COLO668 (cell line): ENCODE results near the gene GLYR1.

Source experiments
- DNase-seq: peaks from one replicate; lab custom pipeline; 2025; ENCODE audit not compliant: unreplicated experiment; lab: John Stamatoyannopoulos, UW

Gene GLYR1

DNA sequence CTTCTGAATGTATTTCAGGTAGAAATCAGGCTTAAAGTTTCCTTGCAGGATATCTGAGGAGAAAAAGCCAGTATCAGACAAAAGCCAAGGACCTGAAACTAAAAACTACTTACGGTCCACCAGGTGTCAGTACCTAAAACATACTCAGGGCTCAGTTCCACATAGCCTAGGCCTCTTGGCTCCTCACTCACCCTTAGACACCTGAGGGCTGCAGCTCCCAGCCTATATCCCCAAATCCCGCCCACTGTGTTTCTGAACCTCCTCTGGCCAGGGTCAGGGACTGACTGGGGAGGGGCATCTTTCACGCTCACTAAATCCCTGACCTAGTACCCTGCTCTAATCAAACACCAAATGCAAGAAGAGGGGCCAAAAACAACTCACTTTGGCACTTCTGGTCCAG, 35.8 kb downstream of the GLYR1 start:
- no peak for DNase-seq

DNA sequence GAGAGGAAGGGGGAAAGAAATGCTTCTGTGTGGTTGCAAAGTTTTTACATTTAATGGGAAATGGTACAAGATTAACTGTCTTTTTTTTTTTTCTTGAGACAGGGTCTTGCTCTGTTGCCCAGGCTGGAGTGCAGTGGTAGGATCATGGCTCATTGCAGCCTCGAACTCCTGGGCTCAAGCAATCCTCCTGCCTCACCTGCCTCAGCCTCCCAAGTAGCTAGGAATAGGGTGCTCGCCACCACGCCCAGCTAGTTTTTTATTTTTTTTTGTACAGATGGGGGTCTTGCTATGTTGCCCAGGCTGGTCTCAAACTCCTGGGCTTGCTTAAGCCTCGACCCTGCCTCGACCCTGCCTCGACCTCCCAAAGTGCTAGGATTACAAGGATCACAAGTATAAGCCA, 40.8 kb downstream of the GLYR1 start:
- DNase-seq: no peak

DNA sequence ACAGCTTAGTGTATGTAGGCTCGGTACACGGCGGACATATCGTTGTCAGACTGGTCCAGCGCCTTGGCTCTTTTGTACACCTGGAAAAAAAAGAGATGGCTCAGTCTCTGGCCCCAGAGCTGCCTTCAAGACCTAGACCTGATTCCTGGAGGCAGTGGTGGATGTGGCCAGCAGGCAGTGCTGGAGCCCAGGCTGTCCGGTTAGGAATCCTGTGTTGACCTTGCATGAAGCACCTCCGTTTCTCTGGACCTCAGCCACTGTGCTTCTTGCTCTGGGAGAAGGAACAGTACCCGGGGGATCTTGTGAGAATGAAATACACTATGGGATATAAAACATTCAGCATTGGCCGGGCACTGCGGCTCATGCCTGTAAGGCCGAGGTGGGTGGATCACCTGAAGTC, 41.9 kb downstream of the GLYR1 start:
- no peak for DNase-seq

DNA sequence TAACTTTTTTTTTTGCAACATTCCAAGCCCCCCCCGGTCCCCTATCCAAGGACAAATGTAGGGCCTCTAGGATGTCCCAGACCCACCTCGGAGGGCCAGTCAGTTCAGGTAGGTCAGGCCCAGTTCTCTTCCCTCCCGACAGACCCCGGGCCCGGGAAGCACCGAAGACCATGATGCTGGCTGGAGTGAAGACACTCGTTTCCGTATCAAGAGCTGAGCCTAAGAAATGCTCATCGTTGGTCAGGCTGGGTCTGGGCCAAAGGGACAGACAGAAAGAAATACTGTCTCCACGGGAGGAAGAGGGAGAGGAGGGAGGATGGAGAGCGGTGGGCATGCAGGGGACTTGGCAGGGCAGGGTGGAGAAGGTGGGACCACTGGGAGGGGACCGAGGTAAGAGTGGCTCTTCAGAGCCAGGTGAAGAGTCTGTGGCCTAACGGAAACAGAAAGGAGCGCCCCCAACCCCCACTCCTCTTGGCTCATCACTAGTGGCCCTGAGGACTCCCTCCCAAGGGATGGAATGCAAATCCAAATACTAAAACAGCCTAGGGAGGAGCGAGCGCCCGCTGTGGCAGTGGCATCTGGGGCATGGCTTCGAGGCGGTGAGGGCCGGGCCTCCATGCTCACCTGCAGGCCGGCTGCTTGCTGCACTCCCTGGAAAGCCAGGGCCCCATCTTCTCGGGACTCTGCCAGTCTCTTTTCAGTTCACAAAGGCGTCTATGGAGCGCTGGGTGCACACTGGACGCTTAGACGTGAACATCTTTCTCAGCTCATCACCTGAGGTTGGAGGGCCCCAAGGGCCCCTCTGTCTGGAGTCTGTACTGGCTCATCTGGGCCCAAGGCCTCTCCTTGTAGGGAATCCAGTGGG, 43.0 kb downstream of the GLYR1 start:
- no peak for DNase-seq

DNA sequence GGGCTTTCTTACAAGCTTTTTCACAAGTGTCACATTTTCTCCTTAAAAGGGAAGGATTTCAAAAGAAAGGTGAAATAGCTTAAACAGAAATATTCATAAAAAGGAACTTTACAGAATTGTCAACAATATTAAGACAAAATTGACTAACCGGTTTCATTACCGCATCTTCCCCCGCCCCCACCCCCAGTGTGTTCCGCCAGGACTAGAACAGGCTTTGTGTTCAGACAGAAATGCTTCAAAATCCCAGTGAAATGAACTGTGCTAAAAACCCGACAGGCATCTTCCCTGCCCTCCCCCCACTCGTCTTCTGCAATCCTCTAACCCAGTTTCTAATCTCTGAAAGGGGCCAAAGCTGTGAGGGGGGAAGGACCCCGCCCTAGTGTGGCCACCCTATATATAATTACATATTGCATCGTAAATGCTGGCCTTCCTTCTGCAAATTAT, 43.7 kb downstream of the GLYR1 start:
- DNase-seq: no peak

DNA sequence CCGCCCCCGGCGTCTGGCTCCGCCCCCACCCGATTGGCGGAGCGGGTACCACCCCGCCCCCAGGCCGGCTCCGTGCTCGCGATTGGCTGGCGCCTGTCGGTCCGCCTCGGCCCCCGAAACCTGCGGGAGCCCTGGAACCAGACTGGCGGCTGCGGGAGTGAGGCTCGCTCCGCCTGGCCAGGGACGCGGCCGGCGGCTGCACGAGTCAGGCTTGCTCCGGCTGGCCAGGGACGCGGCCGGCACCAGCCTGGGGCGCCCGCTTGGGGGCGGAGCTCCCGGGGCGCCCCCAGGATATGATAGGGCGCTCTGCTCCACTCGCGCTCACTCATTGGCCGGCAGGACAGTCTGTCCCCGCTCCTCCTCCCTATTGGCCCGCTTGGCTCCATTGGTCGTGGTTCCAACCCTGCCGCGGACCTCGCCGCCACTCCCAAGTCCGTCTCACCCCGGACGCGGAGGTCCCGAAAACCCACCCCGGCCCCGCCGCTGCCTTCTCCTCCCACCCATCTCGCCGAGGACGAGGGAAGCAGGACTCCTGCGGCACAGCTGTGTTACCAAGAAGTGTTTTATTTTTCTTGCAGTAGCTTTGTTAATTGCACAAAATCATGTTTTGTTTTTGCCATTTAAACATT, 44.3 kb downstream of the GLYR1 start:
- peak; percentile 95 for DNase-seq

DNA sequence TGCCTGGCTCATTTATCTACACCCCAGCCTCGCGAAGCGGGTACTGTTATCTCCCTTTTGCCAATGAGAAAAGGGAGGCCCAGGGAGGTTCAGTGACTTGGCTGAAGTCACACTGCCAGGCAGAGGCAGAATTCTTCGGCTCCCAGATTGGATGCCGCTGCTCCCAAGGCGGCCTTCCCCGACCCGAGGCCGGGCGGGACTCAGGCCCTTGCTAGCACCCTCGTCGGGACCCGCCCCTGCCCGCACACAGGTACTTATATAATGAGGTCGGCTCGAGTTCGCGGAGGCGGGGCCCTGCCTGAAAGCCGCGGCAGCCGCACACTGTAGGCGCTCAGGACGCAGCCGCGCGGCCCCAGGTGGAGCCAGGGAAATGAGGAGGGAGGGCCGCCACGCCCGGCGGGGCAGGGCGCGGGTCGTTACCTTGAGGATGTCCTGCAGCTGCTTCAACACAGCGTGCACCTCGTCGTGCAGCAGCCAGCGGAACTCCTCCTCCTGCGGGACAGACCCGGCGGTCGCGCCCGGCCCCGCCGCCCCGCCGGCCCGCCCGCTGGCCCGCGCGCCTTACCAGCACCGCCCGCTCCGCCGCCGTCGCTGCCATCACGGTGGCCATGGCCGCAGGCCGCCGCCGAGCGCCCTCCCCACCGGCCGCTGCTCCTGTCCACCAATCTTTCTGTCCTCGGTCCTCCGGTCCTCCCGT, 45.0 kb downstream of the GLYR1 start, which contains the start of gene ROGDI:
TSS of gene ROGDI (minus strand) at position 672 of the 697 bp plus-strand sequence. CDS start at position 610, 62 bp downstream.
- peak; percentile 95 for DNase-seq

DNA sequence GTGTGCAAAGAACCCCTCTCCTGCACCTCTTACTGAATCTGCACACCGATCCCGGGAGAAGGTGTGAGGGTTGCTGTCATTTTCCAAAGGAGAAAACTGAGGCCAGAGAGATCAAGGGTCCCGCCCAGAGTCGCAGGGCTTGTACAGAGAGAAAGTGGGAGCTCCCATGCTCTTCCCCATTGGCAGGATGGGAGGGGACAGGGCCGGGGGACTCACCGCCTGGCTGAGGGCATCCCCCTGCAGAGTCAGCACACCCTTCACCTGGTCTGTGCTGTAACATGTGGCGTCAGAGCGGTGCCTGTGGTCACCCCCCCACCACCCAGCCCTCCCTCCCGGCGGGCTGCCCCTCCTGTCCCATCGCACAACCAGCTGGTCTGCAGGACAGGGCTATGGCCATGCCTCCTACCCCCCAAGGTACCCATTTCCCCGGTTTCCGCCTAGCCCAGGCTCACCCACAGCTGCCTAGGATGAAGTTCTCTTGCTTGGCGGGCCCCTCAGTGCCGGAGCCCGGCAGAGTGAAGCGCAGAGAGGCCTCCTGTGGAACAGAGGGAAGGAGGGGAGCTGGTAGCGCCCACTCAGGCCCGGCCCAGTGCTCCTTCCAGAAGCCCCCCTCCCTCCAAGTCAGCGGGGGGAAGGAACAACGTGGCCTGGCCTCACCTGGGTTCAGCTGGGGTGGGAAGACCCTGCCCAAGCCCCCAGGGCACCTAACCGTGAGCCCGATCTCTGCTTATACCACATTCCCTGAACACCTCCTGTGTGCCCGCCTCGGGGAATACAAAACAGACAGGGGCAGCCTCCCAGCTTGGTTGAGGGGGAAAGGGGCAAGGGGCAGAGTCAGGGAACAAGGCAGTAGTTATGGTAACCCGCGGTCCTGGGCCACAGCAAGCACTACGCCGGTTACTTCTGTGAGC, 45.8 kb downstream of the GLYR1 start:
- no peak for DNase-seq

DNA sequence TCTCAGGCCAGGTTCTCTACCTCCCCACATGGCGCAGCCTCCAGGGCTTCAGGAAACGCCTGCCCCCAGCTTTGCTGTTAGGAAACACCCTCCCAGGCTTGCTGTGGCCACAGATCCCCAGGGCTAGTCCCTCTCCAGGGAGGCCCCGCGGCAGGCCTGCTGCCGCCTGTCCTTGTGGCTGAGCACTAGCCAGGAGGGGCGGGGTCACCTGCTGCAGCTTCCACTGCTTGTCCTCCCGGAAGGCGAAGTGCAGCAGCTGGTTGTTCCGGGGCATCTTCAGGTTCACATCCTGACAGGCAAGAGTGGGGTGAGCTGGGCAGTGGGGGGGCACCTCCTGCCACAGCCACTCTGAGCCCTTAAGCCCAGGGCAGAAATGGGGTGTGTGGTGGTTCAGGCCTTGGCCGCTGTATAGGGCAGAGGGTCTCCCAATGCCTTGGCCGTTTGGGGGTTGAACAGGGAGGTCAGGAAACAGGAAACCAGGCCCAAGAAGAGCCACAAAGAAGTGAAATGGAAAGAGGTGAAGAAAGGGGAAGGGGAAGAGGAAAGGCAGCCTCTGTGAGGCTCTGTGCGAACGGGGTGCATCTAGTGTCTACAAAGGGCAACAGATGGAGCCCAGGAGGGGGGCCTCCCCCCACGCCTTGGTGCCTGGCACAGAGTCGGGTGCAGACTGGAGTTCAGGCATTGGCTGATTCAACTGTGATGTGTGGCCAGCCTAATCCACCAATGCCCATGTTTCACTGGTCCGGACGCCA, 46.6 kb downstream of the GLYR1 start:
- peak; percentile 88 for DNase-seq

DNA sequence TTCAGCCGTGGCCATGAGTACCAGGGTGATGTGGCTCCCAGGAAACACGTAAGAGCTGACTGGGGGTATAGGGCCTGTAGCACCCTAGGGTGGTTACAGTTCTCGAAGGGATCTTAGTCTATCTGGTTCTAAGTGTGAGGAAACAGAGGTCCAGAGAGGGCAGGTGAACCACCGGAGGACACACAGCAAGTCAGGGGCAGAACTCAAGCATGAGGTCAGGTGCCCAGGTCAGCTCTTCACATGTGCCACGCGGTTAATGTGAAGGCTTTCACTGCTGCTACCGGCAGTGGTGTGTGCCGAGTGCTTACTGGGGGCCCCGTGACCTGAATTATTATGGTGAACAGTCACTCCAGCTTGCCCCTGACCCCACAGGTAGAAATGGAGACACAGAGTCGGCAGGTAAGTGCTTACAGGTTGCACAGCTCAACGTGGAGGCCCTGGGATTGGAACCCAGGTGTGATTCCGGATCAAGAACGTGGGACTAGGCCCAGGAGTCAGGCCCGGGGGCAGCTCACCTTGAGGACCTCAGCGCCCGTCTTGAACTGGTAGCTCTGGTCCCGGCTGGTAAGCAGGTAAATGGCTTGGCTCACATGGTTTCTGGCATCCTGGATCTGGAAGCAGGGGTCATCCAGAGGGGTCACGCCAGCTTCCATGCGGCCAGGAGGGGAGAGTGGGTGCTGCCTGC, 47.8 kb downstream of the GLYR1 start:
- no peak for DNase-seq

DNA sequence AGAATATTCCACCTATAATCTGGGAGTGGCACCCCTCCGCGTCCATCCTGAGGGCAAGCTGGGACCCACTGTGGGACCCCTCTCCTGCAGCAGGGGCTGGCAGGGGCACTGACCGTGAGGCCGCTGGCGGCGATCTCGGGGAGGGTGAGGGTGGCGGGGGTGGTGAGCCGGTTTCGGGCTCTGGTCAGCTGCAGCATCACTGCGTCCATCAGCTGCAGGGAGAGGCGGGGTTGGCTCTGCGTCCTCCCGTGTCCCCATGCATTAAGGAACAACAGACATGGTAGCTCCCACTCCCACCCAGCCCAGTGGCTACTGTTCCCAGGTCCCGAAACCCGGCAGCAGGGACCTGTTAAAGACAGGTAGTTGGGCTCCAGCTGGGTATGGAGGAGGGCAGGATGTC, 48.6 kb downstream of the GLYR1 start:
- no peak for DNase-seq

DNA sequence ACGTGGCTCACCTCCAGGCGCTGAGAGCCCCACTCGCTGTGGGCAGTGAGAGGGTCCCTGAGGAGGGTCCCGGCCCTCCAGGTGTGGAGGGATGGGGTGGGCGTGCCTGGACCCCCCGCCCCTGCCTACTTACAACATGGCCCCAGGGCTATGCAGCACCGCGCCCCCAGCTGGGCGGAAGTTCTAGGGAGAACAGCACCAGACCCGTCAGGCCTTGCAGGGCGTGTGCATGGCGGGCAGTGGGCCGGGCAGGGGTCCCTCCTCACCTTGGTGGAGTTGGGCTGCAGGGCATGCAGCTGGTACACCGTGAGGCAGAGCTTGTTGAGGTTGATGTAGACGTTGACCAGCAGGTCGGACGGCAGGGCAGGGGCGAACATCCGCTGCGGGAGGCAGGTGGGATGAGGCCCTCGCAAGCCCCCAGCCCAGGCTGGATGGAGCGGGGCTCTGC, 49.3 kb downstream of the GLYR1 start:
- no peak for DNase-seq

DNA sequence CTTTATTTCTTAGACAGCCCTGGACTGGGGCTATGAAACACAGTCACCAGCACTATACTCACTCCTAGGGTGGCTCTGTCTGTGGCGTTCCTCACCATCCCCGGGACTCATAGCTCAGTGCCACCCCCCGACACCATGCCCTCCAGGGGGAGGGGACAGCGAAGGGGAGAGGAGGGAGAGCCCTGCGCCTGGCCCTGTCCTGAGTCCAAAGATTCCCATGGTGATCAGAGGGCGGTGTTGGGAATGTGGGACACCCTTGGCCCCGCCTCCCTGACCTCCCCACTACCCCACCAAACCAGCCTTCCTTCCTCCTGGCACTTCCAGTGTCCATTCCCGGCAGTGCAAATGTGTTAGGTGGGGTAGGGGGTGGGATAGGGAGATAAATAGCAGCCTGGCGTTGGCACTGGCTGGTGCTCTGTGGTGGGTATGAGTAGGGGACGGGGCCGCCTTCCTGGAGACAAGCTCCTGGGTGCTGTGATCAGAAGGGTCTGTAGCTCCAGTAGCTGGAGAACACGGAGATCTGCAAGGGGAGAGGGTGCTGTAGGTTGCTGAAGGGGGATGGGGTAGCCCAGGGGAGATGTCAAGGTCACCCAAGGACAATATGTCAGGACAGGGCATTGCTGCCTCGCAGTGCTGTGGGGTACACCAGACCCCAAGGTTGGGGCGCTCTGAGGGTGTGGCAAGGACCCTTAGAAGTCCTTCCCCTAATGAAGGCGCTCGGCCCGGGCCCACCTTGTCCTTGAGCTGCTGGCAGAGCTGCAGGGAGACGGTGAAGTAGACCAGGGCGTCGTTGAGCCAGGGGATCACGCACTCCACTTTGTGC, 49.9 kb downstream of the GLYR1 start:
- no peak for DNase-seq

DNA sequence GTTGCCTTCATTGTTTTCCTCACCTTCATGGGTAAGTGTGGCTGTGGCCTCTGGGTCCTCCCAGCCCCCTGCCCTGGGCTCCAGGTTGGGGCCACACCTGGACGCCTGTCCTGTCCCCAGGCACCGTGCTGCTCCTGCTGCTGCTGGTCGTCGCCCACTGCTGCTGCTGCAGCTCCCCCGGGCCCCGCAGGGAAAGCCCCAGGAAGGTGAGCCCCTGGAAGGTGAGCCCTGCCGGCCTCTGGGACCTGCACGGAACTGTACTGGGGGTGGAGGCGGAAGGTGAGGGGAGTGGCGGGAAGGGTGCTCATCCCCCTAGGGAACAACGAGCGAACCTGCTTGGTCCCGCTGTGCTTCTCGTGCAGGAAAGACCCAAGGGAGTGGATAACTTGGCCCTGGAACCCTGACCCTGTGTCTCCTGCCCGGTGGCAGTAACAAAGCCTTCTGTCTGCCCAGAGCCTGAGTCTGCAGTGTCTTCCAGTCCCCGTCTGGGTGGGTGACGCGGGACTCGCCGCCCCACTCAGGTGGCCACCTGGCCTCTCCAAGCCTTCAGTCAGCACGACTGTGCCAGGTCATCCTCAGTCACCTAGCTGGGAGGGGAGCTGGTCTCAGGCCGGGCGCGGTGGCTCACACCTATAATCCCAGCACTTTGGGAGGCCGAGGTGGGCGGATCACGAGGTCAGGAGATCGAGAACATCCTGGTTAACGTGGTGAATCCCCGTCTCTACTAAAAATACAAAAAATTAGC, 51.1 kb downstream of the GLYR1 start:
- peak; percentile 54 for DNase-seq

DNA sequence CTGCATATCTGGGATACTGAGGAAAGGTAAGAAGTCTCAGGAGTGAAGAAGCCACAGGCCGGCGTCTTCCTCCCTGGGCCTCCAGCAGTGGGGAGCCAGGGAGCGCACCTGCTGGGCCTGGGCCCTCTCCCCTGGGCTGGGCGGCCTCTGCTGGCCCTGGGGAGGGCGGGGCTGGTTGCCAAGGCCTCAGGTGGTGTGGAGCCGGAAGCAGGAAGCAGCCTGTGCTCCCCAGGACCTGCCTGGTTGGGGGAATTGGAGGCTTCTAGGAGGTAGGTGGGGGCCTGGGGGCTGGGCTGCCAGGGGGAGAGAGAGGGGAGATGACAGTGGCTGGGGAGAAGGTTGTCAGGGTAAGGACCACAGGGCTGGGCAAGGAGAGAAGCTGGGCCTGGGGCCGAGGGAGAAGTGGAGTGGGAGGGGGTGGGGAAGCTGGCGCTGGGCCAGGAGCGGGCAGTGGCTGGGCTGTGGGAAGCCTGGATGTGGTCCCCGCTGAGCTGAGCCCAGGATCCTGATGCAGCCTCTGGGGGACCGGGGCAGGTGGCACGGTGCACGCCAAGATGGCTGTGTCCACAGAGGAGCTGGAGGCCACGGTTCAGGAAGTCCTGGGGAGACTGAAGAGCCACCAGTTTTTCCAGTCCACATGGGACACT, 51.8 kb downstream of the GLYR1 start, which contains the start of gene SMIM22:
TSS of gene SMIM22 (plus strand) at position 189 of the 647 bp plus-strand sequence. CDS start at position 555, 366 bp downstream.
- DNase-seq: peak; percentile 91

DNA sequence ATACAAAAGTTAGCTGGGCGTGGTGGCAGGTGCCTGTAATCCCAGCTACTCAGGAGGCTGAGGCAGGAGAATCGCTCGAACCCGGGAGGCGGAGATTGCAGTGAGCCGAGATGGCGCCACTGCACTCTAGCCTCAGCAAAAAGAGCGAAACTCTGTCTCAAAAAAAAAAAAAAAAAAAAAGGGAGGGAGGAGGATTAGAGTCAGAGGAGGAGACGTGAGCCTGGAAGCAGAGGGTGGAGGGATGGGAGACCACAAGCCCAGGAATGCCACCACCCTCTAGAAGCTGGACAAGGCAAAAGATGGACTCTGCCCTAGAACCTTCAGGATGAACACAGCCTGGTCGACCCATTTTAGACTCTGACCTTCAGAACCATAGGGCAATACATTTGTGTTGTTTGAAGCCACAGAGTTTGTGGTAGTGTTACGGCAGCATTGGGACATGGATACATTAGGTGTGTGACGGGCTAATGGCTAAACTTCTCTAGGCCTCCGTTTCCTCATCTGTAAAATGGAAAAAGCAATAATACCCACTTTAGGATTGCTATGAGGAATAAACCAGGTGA, 54.1 kb downstream of the GLYR1 start:
- DNase-seq: no peak

DNA sequence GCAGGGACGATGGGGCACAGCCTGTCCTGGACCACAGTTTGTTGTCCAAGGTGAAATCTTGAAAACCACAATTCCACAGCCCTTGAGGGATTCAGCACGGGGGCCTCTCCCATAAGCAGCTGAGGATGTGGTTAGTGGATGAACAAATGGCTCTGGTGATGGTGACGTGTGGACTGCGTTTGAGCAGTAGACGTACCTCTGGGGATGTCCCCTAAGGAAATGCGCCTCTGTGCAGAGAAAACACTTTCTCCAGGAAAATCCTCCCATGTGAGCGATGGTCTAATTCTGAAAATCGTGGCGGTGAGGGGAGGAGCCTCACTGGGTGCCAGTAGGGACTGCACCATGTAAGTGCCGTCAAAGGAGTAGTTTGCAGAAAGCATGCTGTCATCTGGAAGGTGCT, 56.2 kb downstream of the GLYR1 start:
- DNase-seq: no peak
